GM10847 (cell line): ENCODE data around the gene USP44.

Source experiments
- POLR2A ChIP-seq: IDR thresholded peaks from 2 replicates; pipeline ENCODE4 v1.6.1; 2011; ENCODE audit not compliant: insufficient read length; ENCODE audit errors: extremely low read depth

Gene USP44

DNA sequence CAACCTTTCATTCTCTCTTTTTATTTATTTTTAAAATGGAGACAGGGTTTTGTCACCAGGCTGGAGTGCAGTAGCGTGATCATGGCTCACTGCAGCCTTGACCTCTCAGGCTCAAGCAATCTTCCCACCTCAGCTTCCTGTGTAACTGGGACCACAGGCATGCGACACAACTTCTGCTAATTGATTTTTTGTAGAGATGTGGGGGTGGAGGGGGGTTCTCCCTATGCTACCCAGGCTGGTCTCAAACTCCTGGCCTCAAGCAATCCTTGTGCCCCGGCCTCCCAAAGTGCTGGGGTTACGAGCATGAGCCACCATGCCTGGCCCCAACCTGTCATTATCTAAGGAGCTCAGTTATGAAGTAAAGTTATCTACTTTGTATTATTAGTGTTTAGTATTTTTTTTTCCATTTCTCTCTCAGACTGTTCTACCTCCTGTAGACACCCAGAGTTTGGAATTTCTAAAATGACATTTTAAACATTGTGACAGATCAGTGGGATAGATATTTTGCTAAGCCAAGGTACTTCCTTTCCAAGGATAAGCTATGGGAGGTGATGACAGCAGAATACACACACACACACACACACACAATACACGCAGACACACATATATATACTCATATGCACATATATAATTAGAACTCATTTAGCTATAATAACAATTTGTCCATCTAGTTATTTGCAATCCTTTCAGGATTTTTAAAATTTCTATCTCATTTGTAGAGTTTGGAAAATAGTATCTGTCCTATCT lies 2.1 kb upstream of the USP44 start:
- no peak for TF ChIP-seq POLR2A

DNA sequence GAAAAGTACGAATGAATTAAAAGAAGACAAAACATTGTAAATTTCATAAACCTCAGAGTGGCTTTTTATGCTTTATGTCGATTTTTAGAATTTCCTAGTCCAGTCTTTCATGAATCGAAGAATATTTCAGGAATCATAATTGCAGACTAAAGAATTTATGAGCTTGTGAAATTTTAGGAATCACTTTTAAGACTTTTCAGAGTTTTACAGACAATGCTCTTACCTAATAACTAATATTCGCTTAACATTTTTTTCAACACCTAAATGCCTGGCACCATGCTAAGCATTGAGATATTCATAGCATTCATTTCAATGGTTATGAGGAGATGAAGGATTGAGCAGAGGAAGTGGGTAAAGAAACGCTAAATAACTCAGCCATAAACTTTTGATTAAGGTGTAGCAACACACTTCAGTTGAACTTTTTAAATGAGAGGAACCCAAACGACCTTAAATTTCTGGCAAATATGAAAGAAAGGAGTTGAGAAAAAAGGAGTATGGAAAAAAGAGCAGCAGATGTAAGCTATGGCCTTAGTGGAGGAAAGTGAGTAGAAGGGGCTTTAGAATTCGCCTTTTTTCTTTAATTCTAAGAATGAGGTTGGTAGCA lies 739 bp upstream of the USP44 start:
- no peak for TF ChIP-seq POLR2A

DNA sequence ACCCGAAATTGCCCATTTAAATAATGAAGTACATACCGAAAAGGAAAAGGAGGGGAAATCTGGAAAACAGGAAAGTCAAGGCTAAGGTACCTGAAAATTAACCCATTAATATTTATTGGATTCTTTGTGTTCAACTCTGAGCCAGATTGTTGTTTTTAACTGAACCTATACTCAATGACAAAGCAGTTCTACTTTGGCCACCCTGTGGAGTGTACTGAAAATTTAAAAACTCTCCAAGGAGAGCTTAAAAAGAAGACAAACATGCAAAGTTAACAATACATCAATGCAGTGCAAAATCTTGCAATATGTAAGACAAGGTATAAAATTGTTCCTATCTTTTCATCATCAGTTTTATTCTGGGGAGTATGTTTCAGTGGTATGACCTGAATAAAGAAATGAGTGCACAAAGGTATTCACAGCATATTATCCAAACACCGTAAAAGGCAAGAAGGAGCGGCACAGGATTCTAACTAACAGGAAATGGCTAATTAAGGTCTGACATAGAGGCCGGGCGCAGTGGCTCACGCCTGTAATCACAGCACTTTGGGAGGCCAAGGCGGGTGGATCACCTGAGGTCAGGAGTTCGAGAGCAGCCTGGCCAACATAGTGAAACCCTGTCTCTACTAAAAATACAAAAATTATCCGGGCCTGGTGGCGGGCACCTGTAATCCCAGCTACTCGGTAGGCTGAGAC lies 1.7 kb downstream of the USP44 start:
- no peak for TF ChIP-seq POLR2A

DNA sequence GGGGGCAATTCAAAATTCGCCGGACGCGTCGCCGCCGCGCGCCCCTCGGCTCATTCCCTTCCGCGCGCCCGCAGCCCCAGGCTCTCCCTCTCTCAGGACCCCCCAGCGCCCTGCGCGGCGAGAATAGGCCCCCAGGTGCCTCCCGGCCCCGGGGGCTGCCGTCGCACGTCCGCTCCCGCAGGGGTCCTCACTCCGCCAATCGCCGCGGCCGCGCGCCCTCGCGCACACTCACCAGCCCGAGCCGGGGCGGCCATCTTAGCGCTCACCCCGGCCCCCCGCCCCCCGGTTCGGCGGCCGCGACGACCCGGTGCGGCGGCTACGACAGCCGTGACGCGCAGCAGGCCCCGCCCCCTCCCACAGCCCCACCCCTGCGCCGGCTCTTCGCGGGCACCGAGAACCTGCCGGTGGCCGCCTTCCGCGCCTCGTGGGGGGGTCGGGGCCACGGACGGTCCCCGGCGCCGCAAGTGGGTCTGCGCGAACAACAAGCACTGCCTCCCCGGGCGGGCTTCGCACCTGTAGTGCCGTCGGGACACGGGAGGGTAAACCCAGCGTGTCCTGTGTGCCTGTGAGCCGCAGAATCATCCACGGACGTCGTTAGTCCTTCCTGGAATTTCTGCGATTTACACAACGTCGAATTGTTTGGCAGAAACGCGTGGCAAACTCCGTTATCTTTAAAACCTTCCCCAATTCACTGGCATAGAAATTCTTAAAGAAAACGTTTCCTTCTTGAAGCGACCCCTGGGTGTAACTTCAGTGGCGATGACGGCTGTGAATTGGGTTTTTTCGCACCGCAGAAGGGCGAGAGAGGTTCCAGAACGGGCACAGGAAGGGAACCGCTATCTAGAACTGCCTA lies 2.5 kb downstream of the USP44 start:
- no peak for TF ChIP-seq POLR2A

DNA sequence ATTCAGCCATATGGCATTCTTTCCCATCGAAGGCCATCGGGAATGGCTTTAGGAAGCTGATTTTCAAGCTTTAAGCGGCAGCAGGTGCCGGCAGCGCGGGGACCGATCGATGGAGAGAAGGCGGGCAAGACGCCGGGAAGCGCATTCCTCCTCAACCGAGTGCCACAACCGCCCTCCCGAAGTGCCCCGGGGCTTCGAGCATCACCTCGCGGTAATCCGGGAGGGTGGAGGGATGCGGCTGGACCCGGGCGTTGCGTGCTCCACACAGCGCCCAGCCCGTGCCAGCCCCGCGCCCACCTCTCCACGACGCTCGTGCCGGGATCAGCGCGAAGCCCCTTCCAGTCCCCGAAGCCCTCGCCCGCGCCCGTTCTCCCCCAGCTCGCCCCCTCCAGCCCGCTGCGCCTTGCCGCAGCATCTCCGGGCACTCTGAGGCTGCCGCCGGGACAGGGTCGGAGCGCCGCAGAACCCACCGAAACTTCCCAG lies 3.2 kb downstream of the USP44 start:
- no peak for TF ChIP-seq POLR2A

DNA sequence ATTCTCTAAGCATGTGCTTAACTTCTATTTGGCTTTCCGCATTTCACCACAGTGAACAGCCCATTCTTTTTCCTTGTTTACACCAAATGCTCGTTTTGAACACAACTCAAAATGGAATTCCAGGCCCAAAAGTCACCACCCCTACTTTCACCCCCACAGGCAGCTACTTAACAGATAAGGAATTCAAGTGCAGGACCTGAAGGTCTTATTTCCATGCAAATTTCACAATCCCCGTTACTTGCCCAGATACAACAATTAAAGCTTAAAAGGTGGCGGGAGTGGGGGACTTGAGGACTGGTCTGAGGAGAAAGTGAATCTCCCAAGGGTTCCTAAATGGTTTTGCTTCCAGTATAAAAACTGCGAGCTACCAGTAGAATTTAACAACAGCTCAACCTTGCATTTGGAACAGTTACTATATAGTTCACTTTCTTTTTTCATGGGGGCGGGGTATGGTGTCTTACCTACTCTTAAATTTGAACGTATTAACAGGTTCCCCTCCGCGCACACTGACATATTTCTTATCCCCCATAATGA lies 3.7 kb downstream of the USP44 start:
- no peak for TF ChIP-seq POLR2A

DNA sequence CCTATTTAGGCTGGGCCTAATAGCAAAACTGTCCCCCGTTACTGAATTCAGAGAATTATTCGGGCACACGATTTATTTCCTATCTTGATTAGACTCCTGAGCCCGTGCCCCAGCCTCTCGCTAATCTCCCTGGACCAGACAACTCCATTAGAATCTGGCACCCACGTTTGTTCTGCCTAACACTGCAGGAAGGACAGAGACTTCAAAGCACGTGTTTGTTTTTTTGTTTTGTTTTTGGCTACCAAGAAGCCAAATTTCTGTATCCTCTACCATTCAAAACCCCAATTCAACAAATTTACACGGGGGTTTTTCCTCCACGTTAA lies 4.8 kb downstream of the USP44 start:
- no peak for TF ChIP-seq POLR2A

DNA sequence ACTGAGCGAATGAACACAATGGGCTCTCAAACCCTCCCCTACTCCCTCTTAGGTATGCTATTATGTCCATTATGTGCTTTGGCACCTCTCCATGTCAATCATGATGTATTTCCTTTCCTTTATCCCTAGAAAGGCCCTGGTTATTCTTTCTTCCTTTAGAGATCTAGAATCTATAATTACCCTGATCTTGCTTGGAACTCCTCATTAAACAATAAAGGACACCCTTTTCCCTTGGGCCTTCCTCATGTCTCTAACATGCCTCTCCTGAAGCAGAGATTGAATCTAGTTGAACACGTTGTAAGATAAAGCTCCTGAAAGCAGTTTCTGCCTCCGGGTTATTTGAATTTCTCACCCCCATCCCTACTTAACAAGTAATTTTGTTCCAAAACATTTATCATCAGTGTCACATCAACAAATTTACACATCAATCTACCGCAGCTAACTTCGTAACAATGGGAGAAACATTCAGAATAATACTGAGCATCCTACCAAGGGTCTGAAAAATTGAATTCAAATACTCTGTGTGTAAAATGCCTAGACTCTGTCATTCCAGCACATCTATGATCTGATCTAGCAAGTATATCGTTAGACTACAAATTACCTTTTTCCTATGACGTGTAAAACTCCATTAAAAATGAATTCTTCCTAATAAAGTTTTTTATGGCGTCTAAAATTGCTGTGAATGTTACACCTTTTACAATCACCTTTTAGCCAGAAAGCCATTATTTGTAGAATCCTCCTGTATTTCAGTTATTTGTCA lies 5.4 kb downstream of the USP44 start:
- no peak for TF ChIP-seq POLR2A

DNA sequence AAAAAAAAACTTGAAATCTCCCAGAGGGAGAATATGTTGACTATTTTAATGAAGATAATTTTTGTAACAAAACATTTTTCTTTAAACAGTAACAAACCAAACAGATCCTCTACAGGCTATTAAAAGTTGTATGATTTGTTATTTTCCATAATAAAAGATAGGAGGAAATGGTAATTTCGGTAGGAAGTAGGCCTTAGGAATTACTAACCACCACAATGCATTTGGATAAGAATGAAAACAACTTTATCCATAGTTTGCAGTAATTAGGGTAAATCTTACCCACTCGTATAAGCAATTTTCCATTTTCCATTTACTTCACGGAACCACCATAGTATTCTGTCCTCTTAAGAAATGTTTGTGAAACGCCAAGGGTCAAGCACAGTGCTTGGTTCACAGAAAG lies 6.0 kb downstream of the USP44 start:
- no peak for TF ChIP-seq POLR2A

DNA sequence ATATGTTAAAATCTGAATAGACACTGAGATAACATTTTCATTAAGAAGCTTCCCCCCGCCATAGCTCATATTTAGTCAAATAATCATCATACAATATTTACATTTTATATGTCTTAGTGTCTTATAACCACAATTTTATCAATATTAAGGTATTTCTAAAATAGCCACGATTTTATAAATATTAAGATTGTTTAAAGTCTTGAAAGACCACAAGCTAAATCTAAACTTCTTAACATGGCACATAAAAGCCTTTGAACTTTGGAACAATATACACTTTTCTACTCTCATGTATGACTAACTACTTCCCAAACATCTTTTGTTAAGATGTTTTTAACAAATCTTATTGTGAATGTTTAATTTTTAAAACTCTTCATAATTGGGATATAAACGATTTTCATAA lies 6.5 kb downstream of the USP44 start:
- TF ChIP-seq POLR2A = no peak

DNA sequence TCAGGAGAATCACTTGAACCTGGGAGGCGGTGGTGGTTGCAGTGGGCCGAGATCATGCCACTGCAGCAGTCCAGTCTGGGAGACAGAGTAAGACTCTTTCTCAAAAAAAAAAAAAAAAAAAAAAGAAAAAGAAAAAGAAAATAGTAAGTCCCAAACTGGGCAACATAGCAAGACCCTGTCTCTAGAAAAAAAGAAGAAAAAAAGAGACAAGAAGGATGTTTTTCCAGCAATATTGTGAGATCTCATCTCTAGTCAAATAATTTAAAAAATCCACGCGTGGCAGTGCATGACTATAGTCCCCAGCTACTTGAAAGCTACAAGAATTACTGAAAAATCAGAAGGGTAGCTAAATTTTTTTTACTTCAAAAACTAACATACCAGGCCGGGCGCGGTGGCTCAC lies 8.0 kb downstream of the USP44 start:
- no peak for TF ChIP-seq POLR2A

DNA sequence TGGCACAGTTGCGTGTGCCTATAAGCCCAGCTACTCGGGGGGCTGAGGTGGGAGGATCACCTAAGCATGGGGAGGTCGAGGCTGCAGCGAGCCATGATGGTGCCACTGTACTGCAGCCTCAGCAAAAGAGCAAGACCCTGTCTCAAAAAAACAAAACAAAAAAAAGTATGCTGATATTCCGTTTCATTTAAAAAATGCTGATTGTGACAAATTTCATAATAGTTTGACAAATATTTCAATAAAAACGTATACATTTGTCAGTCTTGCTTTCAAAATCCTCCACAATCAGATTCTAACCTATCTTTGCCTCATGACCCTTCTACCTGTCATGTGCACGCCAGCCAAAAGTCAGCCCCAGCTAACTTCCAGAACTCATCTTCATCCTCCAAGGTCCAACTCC lies 9.8 kb downstream of the USP44 start:
- no peak for TF ChIP-seq POLR2A

DNA sequence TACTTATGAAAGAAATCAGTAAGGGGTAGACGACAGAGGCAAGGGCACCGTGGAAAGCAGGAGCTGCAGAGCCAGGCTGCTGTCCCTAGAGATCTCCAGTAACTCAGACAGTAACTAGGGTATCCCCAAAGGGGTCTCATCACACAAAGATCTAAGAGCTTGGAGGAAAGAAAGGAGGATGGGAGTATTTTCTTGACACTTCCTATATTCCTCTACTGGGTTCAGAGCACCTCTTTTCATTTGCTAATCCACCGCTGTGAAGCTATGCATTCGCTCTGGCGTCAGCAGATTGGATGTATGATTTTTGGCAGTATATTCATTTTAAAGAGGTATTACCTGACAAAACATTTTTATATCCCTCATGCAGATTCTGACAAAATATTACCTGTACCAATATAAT lies 12.6 kb downstream of the USP44 start:
- no peak for TF ChIP-seq POLR2A

DNA sequence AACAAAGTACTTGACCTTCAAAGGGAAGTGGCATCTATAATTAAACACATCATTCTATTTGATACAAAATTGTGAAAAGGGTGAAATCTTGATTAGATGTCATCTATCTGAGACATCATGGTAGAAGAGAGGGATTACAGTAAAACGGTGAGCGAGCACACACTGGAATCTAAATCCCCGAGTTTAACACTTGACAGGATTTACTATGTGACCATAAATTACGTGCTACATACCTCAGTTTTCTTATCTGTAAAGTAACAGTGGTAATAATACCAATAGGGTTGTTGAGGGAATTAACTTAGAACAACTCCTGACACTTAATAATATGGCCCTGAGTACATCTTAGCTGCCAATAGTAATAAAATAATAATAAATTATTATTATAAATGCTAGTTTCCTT lies 13.3 kb downstream of the USP44 start:
- TF ChIP-seq POLR2A = no peak

DNA sequence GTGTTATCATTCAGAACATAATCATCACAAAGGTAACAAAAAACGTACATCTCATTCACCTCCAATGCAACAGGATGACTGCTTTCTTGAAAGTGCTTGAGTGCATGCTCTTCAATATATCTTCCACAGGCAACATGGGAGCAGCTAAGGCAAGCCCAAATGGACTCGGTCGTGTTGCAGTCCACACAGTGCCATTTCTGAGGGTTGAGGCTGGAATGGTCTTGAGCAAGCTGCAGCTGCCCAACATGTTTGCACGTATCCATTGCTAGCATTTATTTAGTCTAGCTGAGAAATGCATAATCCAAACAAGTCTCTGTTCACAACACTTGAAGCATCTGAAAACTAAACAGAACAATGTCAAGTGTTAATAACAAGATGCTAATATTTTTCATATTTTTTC lies 17.3 kb downstream of the USP44 start:
- TF ChIP-seq POLR2A = no peak
